HG03066 (cell line): ENCODE data around the gene ARAP1.
"Not testable (repeated sequence)": the region's sequence is repeated elsewhere in the genome, so short reads cannot be mapped to it uniquely, and the experiment has no call there.

Source experiments
- ATAC-seq: cut with Tn5 transposase; IDR thresholded peaks from one replicate; pipeline ENCODE4 v1.9.1; 2021; ENCODE audit warnings: low read depth; ENCODE audit not compliant: unreplicated experiment

The ARAP1 gene

GRCh38 chr11:72752088-72752914 lies at the start of gene ARAP1:
Gene ARAP1 (minus strand): TSS chr11:72752408. CDS start chr11:72727128, 25,280 bp downstream.
- peak; percentile 69 for ATAC-seq

GRCh38 chr11:72799441-72799840 lies 47.2 kb upstream of the ARAP1 start:
- no peak for ATAC-seq

- ATAC-seq, result no peak
These were observed 46.2 kb upstream of the ARAP1 start for GRCh38 chr11:72798361-72798760.

- peak; percentile 90 for ATAC-seq
These were observed 41.5 kb upstream of the ARAP1 start, which contains the start of gene STARD10 for GRCh38 chr11:72793425-72794367. Gene STARD10 (minus strand): TSS chr11:72794047. CDS start chr11:72781181, 12,866 bp downstream.

- ATAC-seq, result no peak
These were observed 40.8 kb upstream of the ARAP1 start for GRCh38 chr11:72793076-72793424.

- ATAC-seq, result no peak
These were observed 40.3 kb upstream of the ARAP1 start for GRCh38 chr11:72792437-72793021.

- ATAC-seq, result not testable (repeated sequence)
These were observed 39.0 kb upstream of the ARAP1 start for GRCh38 chr11:72791228-72791627.

- ATAC-seq, result no peak
These were observed 37.4 kb upstream of the ARAP1 start for GRCh38 chr11:72789493-72790131.

GRCh38 chr11:72788241-72788640 lies 36.0 kb upstream of the ARAP1 start:
- ATAC-seq, result no peak

GRCh38 chr11:72787216-72788104 lies 35.3 kb upstream of the ARAP1 start:
- peak; percentile 73 for ATAC-seq

GRCh38 chr11:72786305-72787215 lies 34.4 kb upstream of the ARAP1 start:
- ATAC-seq, result no peak

- ATAC-seq, result no peak
These were observed 32.5 kb upstream of the ARAP1 start for GRCh38 chr11:72784662-72785061.

- ATAC-seq, result no peak
These were observed 31.1 kb upstream of the ARAP1 start for GRCh38 chr11:72783144-72783905.

- no peak for ATAC-seq
These were observed 30.1 kb upstream of the ARAP1 start for GRCh38 chr11:72782081-72782920.

GRCh38 chr11:72781313-72782080 lies 29.3 kb upstream of the ARAP1 start:
- ATAC-seq, result no peak

- no peak for ATAC-seq
These were observed 28.8 kb upstream of the ARAP1 start for GRCh38 chr11:72781063-72781312.
